Cardiac septum (tissue), 1 donor: ENCODE measurements around the gene DENND4A. TPM values are rescaled to one million over a fixed set of nuclear protein-coding genes. Genes with fewer than 3 reads are reported as not detected.

Experiments used
- DNase-seq: peaks from one replicate; pipeline ENCODE4 v3.0.0-alpha.2; 2020; ENCODE audit warnings: low spot score
- intact Hi-C: fragments of 100-400 bp; cut with DNase I; formaldehyde crosslinking; loops from one replicate; pipeline ENCODE4 v1.14.0; 2022
- long read RNA-seq: library from polyadenylated mRNA; unstranded; transcript quantifications from one replicate; pipeline ENCODE4 v2.0.0, GENCODE V29; 2021
- total RNA-seq: library from RNA; stranded (reverse); fragmentation: NEBNext Ultra II Directional; extraction: Animal tissue kit (Norgen Biotek cat#: 25700); gene quantifications from one replicate; pipeline ENCODE4 v1.2.1, GENCODE V29; 2021
- donor health status: DM: no; HTN: no; CAD: no.

DENND4A gene
- total RNA-seq = 19.1 TPM
- long read RNA-seq, partial matches to known transcripts = 2 of 3 reads
- long read RNA-seq, other reads (novel, unspliced or antisense) = 1 of 3 reads

- intact Hi-C loops = loop anchor here (5.0 kb wide), 1 partner anchor 40 kb away; no protein-coding TSS in a partner anchor
- peak; percentile 99 for DNase-seq
These were observed at the start of gene DENND4A for GRCh38 chr15:65792138-65792987. Gene DENND4A (minus strand): TSS chr15:65792293. CDS start chr15:65756450, 35,843 bp downstream.

GRCh38 chr15:65841121-65841930 lies 49.2 kb upstream of the DENND4A start:
- intact Hi-C loops = no loop called here
- no peak for DNase-seq

- intact Hi-C loops = no loop called here
- no peak for DNase-seq
These were observed 47.9 kb upstream of the DENND4A start for GRCh38 chr15:65839985-65840384.

GRCh38 chr15:65839354-65839901 lies 47.3 kb upstream of the DENND4A start:
- intact Hi-C loops = no loop called here
- DNase-seq = no peak

- intact Hi-C loops = no loop called here
- no peak for DNase-seq
These were observed 45.5 kb upstream of the DENND4A start for GRCh38 chr15:65837301-65838294.

- intact Hi-C loops = no loop called here
- DNase-seq = no peak
These were observed 44.6 kb upstream of the DENND4A start for GRCh38 chr15:65836665-65837064.

- no peak for DNase-seq
- intact Hi-C loops = no loop called here
These were observed 43.4 kb upstream of the DENND4A start for GRCh38 chr15:65835447-65835846.

- no peak for DNase-seq
- intact Hi-C loops = loop anchor here (5.0 kb wide), 1 partner anchor 42 kb away; the partner anchor contains the start of gene DENND4A
These were observed 42.6 kb upstream of the DENND4A start for GRCh38 chr15:65834603-65835282.

- intact Hi-C loops = loop anchor here (5.0 kb wide), 1 partner anchor 41 kb away; the partner anchor contains the start of gene DENND4A
- no peak for DNase-seq
These were observed 41.6 kb upstream of the DENND4A start for GRCh38 chr15:65833501-65834205.

GRCh38 chr15:65832549-65833364 lies 40.7 kb upstream of the DENND4A start:
- intact Hi-C loops = loop anchor here (5.0 kb wide), 1 partner anchor 40 kb away; the partner anchor contains the start of gene DENND4A
- DNase-seq = peak; percentile 85

- intact Hi-C loops = no loop called here
- DNase-seq = no peak
These were observed 37.2 kb upstream of the DENND4A start for GRCh38 chr15:65829130-65829764.

GRCh38 chr15:65828585-65828984 lies 36.5 kb upstream of the DENND4A start:
- no peak for DNase-seq

GRCh38 chr15:65827065-65827464 lies 35.0 kb upstream of the DENND4A start:
- intact Hi-C loops = no loop called here
- no peak for DNase-seq

More at GRCh38 chr15:65828585-65828984, 36.5 kb upstream of the DENND4A start:
- intact Hi-C loops = no loop called here

- DNase-seq = no peak
- intact Hi-C loops = no loop called here
These were observed 33.0 kb upstream of the DENND4A start for GRCh38 chr15:65824941-65825544.

- intact Hi-C loops = no loop called here
- no peak for DNase-seq
These were observed 32.1 kb upstream of the DENND4A start for GRCh38 chr15:65824031-65824743.
